Measurements from ENCODE around the gene BAHCC1. TPM values are rescaled to one million over a fixed set of nuclear protein-coding genes. Genes with fewer than 3 reads are reported as not detected.
A peak's percentile ranks its signal among the peaks of the same experiment; 100 is the strongest.

BAHCC1 gene
- total RNA-seq, 1 experiment from 2014 or later = 8.7 TPM

DNA sequence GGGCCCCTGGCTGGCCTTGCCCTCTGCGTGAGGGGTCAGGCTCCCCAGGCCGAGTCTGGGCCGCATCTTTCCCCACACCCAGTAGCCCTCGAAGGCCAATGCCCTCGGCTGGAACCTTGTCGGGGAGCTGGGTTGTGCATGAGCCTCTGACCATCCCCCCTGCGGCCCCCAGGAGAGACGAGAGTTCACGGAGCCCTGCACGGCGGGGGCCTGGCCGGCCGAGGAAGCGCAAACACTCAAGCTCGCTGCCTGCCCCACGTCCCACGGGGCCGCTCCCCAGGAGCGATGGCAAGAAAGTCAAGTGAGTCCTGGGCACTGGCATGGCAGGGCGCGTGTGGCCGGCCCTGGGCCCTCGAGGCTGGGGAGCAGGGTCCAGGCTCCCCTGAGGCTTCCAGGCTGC is 57.3 kb downstream of the BAHCC1 start:
- Histone ChIP-seq H3K4me3 (ENCODE audit: insufficient read depth, low read depth, low read length) (no peak overlapping the region), H3K27me3 (ENCODE audit: control insufficient read depth, insufficient read depth, low read length) (no peaks in the 10 kb centered on the region), H3K36me3 (replicated peaks; ENCODE audit: control insufficient read depth, insufficient read depth, low read length) (no peaks in the 10 kb centered on the region)
- DNase-seq = peak; percentile 82

- no peak overlapping the region for H3K4me3 ChIP-seq (ENCODE audit: insufficient read depth, low read depth, low read length)
- H3K36me3 ChIP-seq (replicated peaks; ENCODE audit: control insufficient read depth, insufficient read depth, low read length) = no peaks in the 10 kb centered on the region
- H3K27me3 ChIP-seq (ENCODE audit: control insufficient read depth, insufficient read depth, low read length) = no peaks in the 10 kb centered on the region
- no peak for DNase-seq
Measured at GRCh38 chr17:81453076-81453475, 57.8 kb downstream of the BAHCC1 start.

DNA sequence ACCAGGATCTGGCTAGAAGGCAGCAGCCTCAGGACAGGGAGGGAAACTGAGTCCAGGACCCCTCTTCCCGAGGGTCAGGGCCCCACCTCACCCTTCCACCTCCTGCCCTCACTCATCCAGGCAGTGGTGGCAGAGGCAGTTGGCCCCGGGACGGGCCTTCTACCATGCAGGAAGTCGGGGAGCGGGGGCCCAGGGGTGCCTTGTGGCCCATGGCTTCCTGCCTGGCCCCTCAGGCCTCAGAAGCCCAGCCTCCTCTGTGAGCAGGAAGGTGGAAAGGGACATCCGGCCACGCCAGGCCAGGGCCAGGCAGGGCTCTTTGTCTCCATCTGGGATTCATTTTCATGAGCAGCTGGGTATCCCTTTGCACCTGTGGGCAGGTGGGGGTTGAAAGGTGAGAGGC is 58.5 kb downstream of the BAHCC1 start:
- no peak for DNase-seq
- H3K27me3 ChIP-seq (ENCODE audit: control insufficient read depth, insufficient read depth, low read length) = no peaks in the 10 kb centered on the region
- no peaks in the 10 kb centered on the region for H3K36me3 ChIP-seq (replicated peaks; ENCODE audit: control insufficient read depth, insufficient read depth, low read length)
- H3K4me3 ChIP-seq (ENCODE audit: insufficient read depth, low read depth, low read length) = no peak overlapping the region

- Histone ChIP-seq H3K36me3 (replicated peaks; ENCODE audit: control insufficient read depth, insufficient read depth, low read length) (no peaks in the 10 kb centered on the region), H3K27me3 (ENCODE audit: control insufficient read depth, insufficient read depth, low read length) (no peaks in the 10 kb centered on the region), H3K4me3 (ENCODE audit: insufficient read depth, low read depth, low read length) (no peak overlapping the region)
- DNase-seq = no peak
Measured at GRCh38 chr17:81454473-81454872, 59.2 kb downstream of the BAHCC1 start.

- DNase-seq = no peak
- H3K27me3 ChIP-seq (ENCODE audit: control insufficient read depth, insufficient read depth, low read length) = no peaks in the 10 kb centered on the region
- no peaks in the 10 kb centered on the region for H3K36me3 ChIP-seq (replicated peaks; ENCODE audit: control insufficient read depth, insufficient read depth, low read length)
Measured at GRCh38 chr17:81455387-81455786, 60.1 kb downstream of the BAHCC1 start.

GRCh38 chr17:81456091-81456490 is 60.8 kb downstream of the BAHCC1 start:
- no peaks in the 10 kb centered on the region for H3K36me3 ChIP-seq (replicated peaks; ENCODE audit: control insufficient read depth, insufficient read depth, low read length)
- no peak overlapping the region for H3K4me3 ChIP-seq (ENCODE audit: insufficient read depth, low read depth, low read length)
- H3K27me3 ChIP-seq (ENCODE audit: control insufficient read depth, insufficient read depth, low read length) = no peaks in the 10 kb centered on the region
- no peak for DNase-seq

More at GRCh38 chr17:81455387-81455786, 60.1 kb downstream of the BAHCC1 start:
- no peak overlapping the region for H3K4me3 ChIP-seq (ENCODE audit: insufficient read depth, low read depth, low read length)

GRCh38 chr17:81456798-81457197 is 61.5 kb downstream of the BAHCC1 start:
- H3K27me3 ChIP-seq (ENCODE audit: control insufficient read depth, insufficient read depth, low read length) = no peaks in the 10 kb centered on the region
- H3K4me3 ChIP-seq (ENCODE audit: insufficient read depth, low read depth, low read length) = no peak overlapping the region
- H3K36me3 ChIP-seq (replicated peaks; ENCODE audit: control insufficient read depth, insufficient read depth, low read length) = no peaks in the 10 kb centered on the region
- peak; percentile 79 for DNase-seq

- no peak for DNase-seq
- H3K4me3 ChIP-seq (ENCODE audit: insufficient read depth, low read depth, low read length) = no peak overlapping the region
- no peaks in the 10 kb centered on the region for H3K36me3 ChIP-seq (replicated peaks; ENCODE audit: control insufficient read depth, insufficient read depth, low read length)
- H3K27me3 ChIP-seq (ENCODE audit: control insufficient read depth, insufficient read depth, low read length) = no peaks in the 10 kb centered on the region
Measured at GRCh38 chr17:81457401-81457800, 62.1 kb downstream of the BAHCC1 start.

- Histone ChIP-seq H3K36me3 (replicated peaks; ENCODE audit: control insufficient read depth, insufficient read depth, low read length) (no peaks in the 10 kb centered on the region), H3K4me3 (ENCODE audit: insufficient read depth, low read depth, low read length) (no peak overlapping the region), H3K27me3 (ENCODE audit: control insufficient read depth, insufficient read depth, low read length) (no peaks in the 10 kb centered on the region)
- DNase-seq = no peak
Measured at GRCh38 chr17:81457917-81458555, 62.8 kb downstream of the BAHCC1 start.

DNA sequence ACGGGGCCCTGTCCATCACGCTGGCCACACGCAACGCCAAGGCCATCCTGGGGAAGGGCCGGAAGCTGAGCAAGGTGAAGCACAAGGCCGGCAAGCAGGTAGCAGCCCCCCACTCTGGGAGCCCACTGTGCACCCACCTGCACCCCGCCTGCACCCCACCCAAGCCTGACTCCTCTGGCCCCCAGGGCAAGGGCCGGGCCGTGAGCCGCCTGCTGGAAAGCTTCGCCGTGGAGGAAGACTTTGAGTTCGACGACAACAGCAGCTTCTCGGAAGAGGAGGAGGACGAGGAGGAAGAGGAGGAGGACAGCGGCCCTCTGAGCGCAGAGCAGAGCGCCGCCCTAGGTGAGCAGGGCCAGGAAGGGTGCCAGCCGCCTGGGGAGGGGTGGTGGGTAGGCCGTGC is 63.4 kb downstream of the BAHCC1 start:
- no peak for DNase-seq
- H3K4me3 ChIP-seq (ENCODE audit: insufficient read depth, low read depth, low read length) = no peak overlapping the region
- H3K36me3 ChIP-seq (replicated peaks; ENCODE audit: control insufficient read depth, insufficient read depth, low read length) = no peaks in the 10 kb centered on the region
- H3K27me3 ChIP-seq (ENCODE audit: control insufficient read depth, insufficient read depth, low read length) = no peaks in the 10 kb centered on the region

DNA sequence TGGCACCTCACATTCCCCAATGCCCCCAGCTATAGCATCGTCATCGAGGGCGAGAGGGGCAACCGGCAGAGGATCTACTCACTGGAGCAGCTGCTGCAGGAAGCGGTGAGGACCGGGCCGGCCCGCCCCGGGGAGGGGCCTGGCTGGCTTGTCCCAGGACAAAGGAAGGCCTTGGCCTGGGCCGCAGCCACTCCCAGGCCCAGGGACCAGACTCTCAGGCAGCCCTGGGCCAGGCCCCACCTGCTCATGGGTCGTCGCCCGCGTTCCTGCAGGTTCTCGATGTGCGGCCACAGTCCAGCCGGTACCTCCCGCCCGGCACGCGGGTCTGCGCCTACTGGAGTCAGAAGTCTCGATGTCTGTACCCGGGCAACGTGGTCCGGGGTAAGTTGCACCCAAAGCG is 64.0 kb downstream of the BAHCC1 start:
- Histone ChIP-seq H3K4me3 (ENCODE audit: insufficient read depth, low read depth, low read length) (no peak overlapping the region), H3K27me3 (ENCODE audit: control insufficient read depth, insufficient read depth, low read length) (no peaks in the 10 kb centered on the region), H3K36me3 (replicated peaks; ENCODE audit: control insufficient read depth, insufficient read depth, low read length) (no peaks in the 10 kb centered on the region)
- no peak for DNase-seq

- DNase-seq = no peak
- Histone ChIP-seq H3K36me3 (replicated peaks; ENCODE audit: control insufficient read depth, insufficient read depth, low read length) (no peaks in the 10 kb centered on the region), H3K27me3 (ENCODE audit: control insufficient read depth, insufficient read depth, low read length) (no peaks in the 10 kb centered on the region), H3K4me3 (ENCODE audit: insufficient read depth, low read depth, low read length) (no peak overlapping the region)
Measured at GRCh38 chr17:81459864-81460263, 64.6 kb downstream of the BAHCC1 start.

DNA sequence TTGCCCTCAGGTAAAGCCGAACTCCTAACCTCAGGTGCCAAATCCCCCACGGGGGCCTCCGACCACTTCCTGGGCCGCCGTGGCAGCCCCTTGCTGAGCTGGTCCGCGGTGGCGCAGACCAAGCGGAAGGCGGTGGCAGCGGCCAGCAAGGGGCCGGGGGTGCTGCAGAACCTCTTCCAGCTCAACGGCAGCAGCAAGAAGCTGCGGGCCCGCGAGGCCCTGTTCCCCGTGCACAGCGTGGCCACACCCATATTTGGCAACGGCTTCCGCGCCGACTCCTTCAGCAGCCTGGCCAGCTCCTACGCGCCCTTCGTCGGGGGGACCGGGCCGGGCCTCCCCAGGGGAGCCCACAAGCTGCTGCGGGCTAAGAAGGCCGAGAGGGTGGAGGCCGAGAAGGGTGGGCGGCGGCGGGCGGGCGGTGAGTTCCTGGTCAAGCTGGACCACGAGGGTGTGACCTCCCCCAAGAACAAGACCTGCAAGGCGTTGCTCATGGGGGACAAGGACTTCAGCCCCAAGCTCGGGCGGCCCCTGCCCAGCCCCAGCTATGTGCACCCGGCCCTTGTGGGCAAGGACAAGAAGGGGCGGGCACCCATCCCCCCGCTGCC is 65.7 kb downstream of the BAHCC1 start:
- DNase-seq = no peak
- no peaks in the 10 kb centered on the region for H3K27me3 ChIP-seq (ENCODE audit: control insufficient read depth, insufficient read depth, low read length)
- no peak overlapping the region for H3K4me3 ChIP-seq (ENCODE audit: insufficient read depth, low read depth, low read length)
- no peaks in the 10 kb centered on the region for H3K36me3 ChIP-seq (replicated peaks; ENCODE audit: control insufficient read depth, insufficient read depth, low read length)

DNA sequence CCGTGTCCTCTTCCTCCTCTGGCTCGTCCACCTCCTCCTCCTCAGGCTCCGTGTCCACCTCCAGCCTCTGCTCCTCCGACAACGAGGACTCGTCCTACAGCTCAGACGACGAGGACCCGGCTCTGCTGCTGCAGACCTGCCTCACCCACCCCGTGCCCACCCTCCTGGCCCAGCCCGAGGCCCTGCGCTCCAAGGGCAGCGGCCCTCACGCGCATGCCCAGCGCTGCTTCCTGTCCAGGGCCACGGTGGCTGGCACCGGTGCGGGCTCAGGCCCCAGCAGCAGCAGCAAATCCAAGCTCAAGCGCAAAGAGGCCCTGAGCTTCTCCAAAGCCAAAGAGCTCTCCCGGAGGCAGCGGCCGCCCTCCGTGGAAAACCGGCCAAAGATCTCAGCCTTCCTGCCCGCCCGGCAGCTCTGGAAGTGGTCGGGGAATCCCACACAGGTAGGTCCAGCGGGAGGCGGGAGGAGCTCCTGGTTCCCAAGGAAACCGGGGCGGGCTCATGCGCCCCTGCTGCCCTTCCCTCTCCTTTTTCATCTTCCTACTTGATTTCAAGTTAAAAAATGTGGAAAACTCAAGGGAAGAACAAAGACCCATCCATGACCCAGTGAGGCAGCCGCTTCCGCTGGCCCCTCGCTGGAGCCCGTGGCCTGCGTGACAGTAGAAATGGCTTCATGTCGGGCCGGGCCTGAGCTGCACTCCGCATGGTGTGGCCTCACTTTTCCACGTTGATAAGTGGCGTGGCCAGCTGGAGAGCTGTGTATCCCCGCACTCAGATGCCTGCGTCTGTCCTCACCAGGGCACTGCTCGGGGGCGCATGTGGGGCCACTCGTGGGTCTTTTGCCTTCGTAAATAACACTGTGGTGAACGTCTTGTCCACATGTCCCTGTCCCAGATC is 66.6 kb downstream of the BAHCC1 start:
- Histone ChIP-seq H3K36me3 (replicated peaks; ENCODE audit: control insufficient read depth, insufficient read depth, low read length) (no peaks in the 10 kb centered on the region), H3K27me3 (ENCODE audit: control insufficient read depth, insufficient read depth, low read length) (no peaks in the 10 kb centered on the region), H3K4me3 (ENCODE audit: insufficient read depth, low read depth, low read length) (no peak overlapping the region)
- DNase-seq = peak; percentile 93
